Activated gamma-delta T cell treated with anti-CD3 and anti-CD28 coated beads, Interleukin-2, amount 50 U/mL, for 16 hours (primary cell): ENCODE measurements around the gene IQCM.

ENCODE experiments used
- DNase-seq: peaks from one replicate; pipeline ENCODE4 v3.0.0-alpha.2; 2020; ENCODE audit warnings: low read depth

IQCM gene

GRCh38 chr4:149815743-149816142 lies at the start of gene IQCM:
Gene IQCM (minus strand): TSS chr4:149815843. CDS start chr4:149742691, 73,152 bp downstream.
- DNase-seq = no peak

GRCh38 chr4:149857446-149857845 lies 41.8 kb upstream of the IQCM start:
- no peak for DNase-seq

GRCh38 chr4:149845743-149846142 lies 30.1 kb upstream of the IQCM start:
- no peak for DNase-seq

- DNase-seq = no peak
These were observed 26.0 kb upstream of the IQCM start for GRCh38 chr4:149841686-149842085.

GRCh38 chr4:149838036-149838435 lies 22.4 kb upstream of the IQCM start:
- DNase-seq = no peak

GRCh38 chr4:149836546-149836945 lies 20.9 kb upstream of the IQCM start:
- no peak for DNase-seq

- no peak for DNase-seq
These were observed 19.6 kb upstream of the IQCM start for GRCh38 chr4:149835280-149835679.

GRCh38 chr4:149831656-149832208 lies 16.1 kb upstream of the IQCM start:
- DNase-seq = no peak

- DNase-seq = no peak
These were observed 15.2 kb upstream of the IQCM start for GRCh38 chr4:149830823-149831222.

- DNase-seq = no peak
These were observed 9.7 kb upstream of the IQCM start for GRCh38 chr4:149825336-149825735.

- DNase-seq = no peak
These were observed 8.2 kb upstream of the IQCM start for GRCh38 chr4:149823769-149824221.

- no peak for DNase-seq
These were observed 14.2 kb downstream of the IQCM start for GRCh38 chr4:149801416-149801815.

- no peak for DNase-seq
These were observed 16.1 kb downstream of the IQCM start for GRCh38 chr4:149799546-149799945.

- DNase-seq = no peak
These were observed 19.3 kb downstream of the IQCM start for GRCh38 chr4:149796381-149796780.

GRCh38 chr4:149795256-149795655 lies 20.4 kb downstream of the IQCM start:
- no peak for DNase-seq

- no peak for DNase-seq
These were observed 21.3 kb downstream of the IQCM start for GRCh38 chr4:149794352-149794751.

- DNase-seq = no peak
These were observed 22.2 kb downstream of the IQCM start for GRCh38 chr4:149793459-149793858.

- no peak for DNase-seq
These were observed 23.8 kb downstream of the IQCM start for GRCh38 chr4:149791851-149792250.

GRCh38 chr4:149790172-149790907 lies 25.3 kb downstream of the IQCM start:
- no peak for DNase-seq

- no peak for DNase-seq
These were observed 27.3 kb downstream of the IQCM start for GRCh38 chr4:149788300-149788699.

GRCh38 chr4:149785696-149786431 lies 29.8 kb downstream of the IQCM start:
- no peak for DNase-seq

GRCh38 chr4:149784018-149784417 lies 31.6 kb downstream of the IQCM start:
- no peak for DNase-seq

- no peak for DNase-seq
These were observed 34.5 kb downstream of the IQCM start for GRCh38 chr4:149781150-149781549.
